Activated B cell treated with CpG ODN at 0.5 μM for 24 hours (primary cell): ENCODE measurements around the gene ZSWIM8. TPM values are rescaled to one million over a fixed set of nuclear protein-coding genes. Genes with fewer than 3 reads are reported as not detected.

Source experiments
- ATAC-seq: fragments of 200-7000 bp; cut with Tn5 transposase; one replicate; pipeline ENCODE4 v1.10.0; 2021; ENCODE audit warnings: low read depth, mild to moderate bottlenecking, moderate library complexity
- CTCF ChIA-PET: fragments of 350-600 bp; sonication (Branson Sonifier 250); formaldehyde crosslinking; loops from one replicate; lab custom pipeline; 2021; ENCODE audit warnings: antibody characterized with exemption; lab: Charles Lee
- POLR2A ChIA-PET: fragments of 350-600 bp; sonication (Branson Sonifier 250); formaldehyde crosslinking; loops from one replicate; lab custom pipeline; 2021; ENCODE audit warnings: antibody characterized with exemption; lab: Charles Lee
- DNase-seq: peaks from one replicate; pipeline ENCODE4 v3.0.0; 2022
- H3K27ac Mint-ChIP-seq: one replicate; pipeline ENCODE4 v1.8.0; 2020; ENCODE audit warnings: mixed read lengths
- H3K27me3 Mint-ChIP-seq: one replicate; pipeline ENCODE4 v1.8.0; 2021; ENCODE audit warnings: mixed read lengths
- H3K36me3 Mint-ChIP-seq: one replicate; pipeline ENCODE4 v1.8.0; 2021; ENCODE audit warnings: low read depth, mixed read lengths
- H3K4me1 Mint-ChIP-seq: one replicate; pipeline ENCODE4 v1.8.0; 2021; ENCODE audit warnings: mixed read lengths
- H3K4me3 Mint-ChIP-seq: one replicate; pipeline ENCODE4 v1.8.0; 2020; ENCODE audit warnings: mild to moderate bottlenecking, mixed read lengths
- H3K9me3 Mint-ChIP-seq: one replicate; pipeline ENCODE4 v1.8.0; 2020; ENCODE audit warnings: mixed read lengths
- intact Hi-C: fragments of 100-400 bp; cut with micrococcal nuclease; formaldehyde crosslinking; loops from one replicate; pipeline ENCODE4 v1.15.1; 2024
- total RNA-seq: library from RNA; stranded (reverse); gene quantifications from 2 replicates; pipeline ENCODE4 v1.2.3, GENCODE V29; 2022
- TF ChIP-seq, protein P1 (sequence below): fragments of 200-600 bp; IDR thresholded peaks from one replicate; pipeline ENCODE4 v1.8.0; 2022; ENCODE audit warnings: antibody characterized with exemption, mild to moderate bottlenecking

ZSWIM8 gene
- total RNA-seq, 1 donor from 2014 or later, result 93.0 TPM

GRCh38 chr10:73847031-73847430 is 61.6 kb downstream of the ZSWIM8 start:
- ATAC-seq, result no peak

GRCh38 chr10:73848821-73849489 is 63.5 kb downstream of the ZSWIM8 start:
- TF ChIP-seq, protein P1, sequence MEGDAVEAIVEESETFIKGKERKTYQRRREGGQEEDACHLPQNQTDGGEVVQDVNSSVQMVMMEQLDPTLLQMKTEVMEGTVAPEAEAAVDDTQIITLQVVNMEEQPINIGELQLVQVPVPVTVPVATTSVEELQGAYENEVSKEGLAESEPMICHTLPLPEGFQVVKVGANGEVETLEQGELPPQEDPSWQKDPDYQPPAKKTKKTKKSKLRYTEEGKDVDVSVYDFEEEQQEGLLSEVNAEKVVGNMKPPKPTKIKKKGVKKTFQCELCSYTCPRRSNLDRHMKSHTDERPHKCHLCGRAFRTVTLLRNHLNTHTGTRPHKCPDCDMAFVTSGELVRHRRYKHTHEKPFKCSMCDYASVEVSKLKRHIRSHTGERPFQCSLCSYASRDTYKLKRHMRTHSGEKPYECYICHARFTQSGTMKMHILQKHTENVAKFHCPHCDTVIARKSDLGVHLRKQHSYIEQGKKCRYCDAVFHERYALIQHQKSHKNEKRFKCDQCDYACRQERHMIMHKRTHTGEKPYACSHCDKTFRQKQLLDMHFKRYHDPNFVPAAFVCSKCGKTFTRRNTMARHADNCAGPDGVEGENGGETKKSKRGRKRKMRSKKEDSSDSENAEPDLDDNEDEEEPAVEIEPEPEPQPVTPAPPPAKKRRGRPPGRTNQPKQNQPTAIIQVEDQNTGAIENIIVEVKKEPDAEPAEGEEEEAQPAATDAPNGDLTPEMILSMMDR, result peak; percentile 94
- intact Hi-C loops, result loop anchor here (1.0 to 10.0 kb wide), 10 partner anchors 16 to 1386 kb away; partner anchors contain the start of genes COMTD1 and NDST2
- ATAC-seq (peak; percentile 100), DNase-seq (peak; percentile 93)
- ChIA-PET POLR2A (interaction anchor here (0.6 to 2.4 kb wide), 4 partner anchors 17 to 582 kb away, joined by 4 to 25 read pairs (median 10); partner anchors contain the start of gene CAMK2G), CTCF (interaction anchor here (0.6 to 6.3 kb wide), 11 partner anchors 11 to 308 kb away, joined by 3 to 129 read pairs (median 4); partner anchors contain the start of gene CAMK2G)
- H3K9me3 Mint-ChIP-seq, result no peaks in the 10 kb centered on the region
- H3K27me3 Mint-ChIP-seq, result no peaks in the 10 kb centered on the region
- H3K4me1 Mint-ChIP-seq, result peaks cover 11% of the 10 kb centered on the region
- H3K27ac Mint-ChIP-seq, result peak overlapping the region; percentile 74
- H3K36me3 Mint-ChIP-seq, result peaks cover 64% of the 10 kb centered on the region
- H3K4me3 Mint-ChIP-seq, result peak overlapping the region; percentile 52

More at GRCh38 chr10:73847031-73847430, 61.6 kb downstream of the ZSWIM8 start:
- Mint-ChIP-seq H3K27me3 (no peaks in the 10 kb centered on the region), H3K36me3 (peaks cover 69% of the 10 kb centered on the region), H3K9me3 (no peaks in the 10 kb centered on the region), H3K4me3 (no peak overlapping the region), H3K27ac (no peak overlapping the region), H3K4me1 (peaks cover 11% of the 10 kb centered on the region)
- CTCF ChIA-PET, result interaction anchor here (6.3 kb wide), 1 partner anchor 33 kb away, joined by 129 read pairs; no protein-coding TSS in a partner anchor
- TF ChIP-seq, protein P1, result no peak
- POLR2A ChIA-PET, result interaction anchor here (0.6 kb wide), 1 partner anchor 602 kb away, joined by 8 read pairs; no protein-coding TSS in a partner anchor
- intact Hi-C loops, result loop anchor here (10.0 kb wide), 1 partner anchor 1388 kb away; the partner anchor contains the start of gene COMTD1
- no peak for DNase-seq

DNA sequence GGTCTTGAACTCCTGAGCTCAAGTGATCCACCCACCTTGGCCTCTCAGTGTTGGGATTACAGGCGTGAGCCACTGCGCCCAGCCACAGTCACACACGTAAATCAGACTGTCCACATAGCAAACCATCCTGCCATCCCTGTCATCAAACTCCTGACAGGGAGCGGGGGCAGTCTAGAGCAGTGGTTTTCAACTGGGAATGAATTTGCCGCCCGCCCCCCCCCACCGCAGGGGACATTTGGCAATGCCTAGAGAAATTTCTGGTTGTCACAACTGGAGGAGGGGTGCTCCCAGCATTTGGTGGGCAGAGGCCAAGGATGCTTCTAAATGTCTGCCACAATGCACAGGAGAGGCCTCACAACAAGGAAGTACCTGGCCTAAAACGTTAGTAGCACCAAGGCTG is 64.8 kb downstream of the ZSWIM8 start:
- no peak overlapping the region for H3K27ac Mint-ChIP-seq
- no peak overlapping the region for H3K4me3 Mint-ChIP-seq
- ATAC-seq, result no peak
- no peaks in the 10 kb centered on the region for H3K27me3 Mint-ChIP-seq
- TF ChIP-seq, protein P1, result no peak
- no peaks in the 10 kb centered on the region for H3K9me3 Mint-ChIP-seq
- ChIA-PET POLR2A (interaction anchor here (1.0 to 2.4 kb wide), 4 partner anchors 14 to 29 kb away, joined by 4 to 25 read pairs (median 9); partner anchors contain the start of gene CAMK2G), CTCF (interaction anchor here (0.7 to 6.3 kb wide), 9 partner anchors 22 to 307 kb away, joined by 3 to 129 read pairs (median 6); partner anchors contain the start of gene CAMK2G)
- intact Hi-C loops, result no loop called here
- DNase-seq, result no peak
- peaks cover 11% of the 10 kb centered on the region for H3K4me1 Mint-ChIP-seq
- peaks cover 65% of the 10 kb centered on the region for H3K36me3 Mint-ChIP-seq

GRCh38 chr10:73850863-73851461 is 65.6 kb downstream of the ZSWIM8 start:
- ChIA-PET CTCF (interaction anchor here (0.6 to 4.1 kb wide), 2 partner anchors 29 to 192 kb away, joined by 3 to 25 read pairs; no protein-coding TSS in a partner anchor), POLR2A (no interaction called here)
- no peak overlapping the region for H3K27ac Mint-ChIP-seq
- H3K27me3 Mint-ChIP-seq, result no peaks in the 10 kb centered on the region
- ATAC-seq (no peak), DNase-seq (no peak)
- H3K4me1 Mint-ChIP-seq, result peaks cover 11% of the 10 kb centered on the region
- peaks cover 66% of the 10 kb centered on the region for H3K36me3 Mint-ChIP-seq
- TF ChIP-seq, protein P1, result no peak
- H3K9me3 Mint-ChIP-seq, result no peaks in the 10 kb centered on the region
- intact Hi-C loops, result no loop called here
- no peak overlapping the region for H3K4me3 Mint-ChIP-seq

Other genes with a start within 250 kb of the ZSWIM8 start
- 9.0 and 10.8 TPM in 2 replicates for gene USP54, start 194.3 kb upstream of the ZSWIM8 start, total RNA-seq
- gene MYOZ1, start 144.1 kb upstream of the ZSWIM8 start, total RNA-seq, result not detected in 2 replicates
- 0.05 TPM in 1 of 2 replicates, not detected in the other for gene SYNPO2L, start 129.6 kb upstream of the ZSWIM8 start, total RNA-seq
- gene AGAP5, start 87.5 kb upstream of the ZSWIM8 start, total RNA-seq, result 9.5 and 15.0 TPM in 2 replicates
- 78.5 and 89.8 TPM in 2 replicates for gene SEC24C, start 41.2 kb upstream of the ZSWIM8 start, total RNA-seq
- gene CHCHD1, start 3.6 kb upstream of the ZSWIM8 start, total RNA-seq, result 19.3 and 24.2 TPM in 2 replicates
- gene NDST2, start 26.0 kb downstream of the ZSWIM8 start, total RNA-seq, result 59.4 and 61.7 TPM in 2 replicates
- gene CAMK2G, start 88.9 kb downstream of the ZSWIM8 start, total RNA-seq, result 17.8 and 19.9 TPM in 2 replicates
- gene PLAU, start 125.5 kb downstream of the ZSWIM8 start, total RNA-seq, result 0.10 TPM in 1 of 2 replicates, not detected in the other
- 21.3 and 25.8 TPM in 2 replicates for gene VCL, start 212.5 kb downstream of the ZSWIM8 start, total RNA-seq